ENCODE data around the gene BHMT2. TPM values are rescaled to one million over a fixed set of nuclear protein-coding genes. Genes with fewer than 3 reads are reported as not detected.

BHMT2 gene
- total RNA-seq, 1 donor from 2014 or later = not detected

- no peak overlapping the region for H3K9ac ChIP-seq (ENCODE audit: low read length)
- H3K4me3 ChIP-seq (ENCODE audit: insufficient read depth, low read depth, low read length) = no peak overlapping the region
- peaks cover 4% of the 10 kb centered on the region for H3K4me1 ChIP-seq (ENCODE audit: insufficient read depth, low read length)
- peaks cover 2% of the 10 kb centered on the region for H3K4me1 Mint-ChIP-seq (ENCODE audit: low read depth, unreplicated experiment)
- H3K9me3 Mint-ChIP-seq (ENCODE audit: unreplicated experiment) = no peaks in the 10 kb centered on the region
- no peaks in the 10 kb centered on the region for H3K36me3 ChIP-seq (ENCODE audit: insufficient read depth, low read length)
- H2AFZ ChIP-seq (ENCODE audit: low read depth, low read length) = no peak overlapping the region
- H3K9me3 ChIP-seq (ENCODE audit: insufficient read depth, low read depth, low read length) = no peaks in the 10 kb centered on the region
- H3K27ac Mint-ChIP-seq (ENCODE audit: unreplicated experiment) = no peak overlapping the region
- H3K36me3 Mint-ChIP-seq (ENCODE audit: low read depth, unreplicated experiment) = no peaks in the 10 kb centered on the region
- H3K27me3 ChIP-seq (ENCODE audit: insufficient read depth, low read length) = no peaks in the 10 kb centered on the region
- H3K27ac ChIP-seq (ENCODE audit: low read depth, low read length) = no peak overlapping the region
- FAIRE-seq (no peak), DNase-seq (ENCODE audit: low read depth) (no peak)
- no peaks in the 10 kb centered on the region for H4K20me1 ChIP-seq (ENCODE audit: insufficient read depth, low read length)
- no peak overlapping the region for H3K4me3 Mint-ChIP-seq (ENCODE audit: unreplicated experiment)
- TF ChIP-seq, protein P1, sequence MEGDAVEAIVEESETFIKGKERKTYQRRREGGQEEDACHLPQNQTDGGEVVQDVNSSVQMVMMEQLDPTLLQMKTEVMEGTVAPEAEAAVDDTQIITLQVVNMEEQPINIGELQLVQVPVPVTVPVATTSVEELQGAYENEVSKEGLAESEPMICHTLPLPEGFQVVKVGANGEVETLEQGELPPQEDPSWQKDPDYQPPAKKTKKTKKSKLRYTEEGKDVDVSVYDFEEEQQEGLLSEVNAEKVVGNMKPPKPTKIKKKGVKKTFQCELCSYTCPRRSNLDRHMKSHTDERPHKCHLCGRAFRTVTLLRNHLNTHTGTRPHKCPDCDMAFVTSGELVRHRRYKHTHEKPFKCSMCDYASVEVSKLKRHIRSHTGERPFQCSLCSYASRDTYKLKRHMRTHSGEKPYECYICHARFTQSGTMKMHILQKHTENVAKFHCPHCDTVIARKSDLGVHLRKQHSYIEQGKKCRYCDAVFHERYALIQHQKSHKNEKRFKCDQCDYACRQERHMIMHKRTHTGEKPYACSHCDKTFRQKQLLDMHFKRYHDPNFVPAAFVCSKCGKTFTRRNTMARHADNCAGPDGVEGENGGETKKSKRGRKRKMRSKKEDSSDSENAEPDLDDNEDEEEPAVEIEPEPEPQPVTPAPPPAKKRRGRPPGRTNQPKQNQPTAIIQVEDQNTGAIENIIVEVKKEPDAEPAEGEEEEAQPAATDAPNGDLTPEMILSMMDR (IDR thresholded peaks at IDR 0.05; ENCODE audit: insufficient read depth, low read depth, low read length) = no peak
- no peak for TF ChIP-seq EZH2 (IDR thresholded peaks at IDR 0.05; ENCODE audit: insufficient read depth, low read length)
- no peak overlapping the region for H3K4me2 ChIP-seq (ENCODE audit: low read length)
- H3K27me3 Mint-ChIP-seq (ENCODE audit: low read depth, unreplicated experiment) = peaks cover 4% of the 10 kb centered on the region
- no peaks in the 10 kb centered on the region for H3K79me2 ChIP-seq (ENCODE audit: insufficient read depth, low read length)
Observed at GRCh38 chr5:79130781-79131180, 61.2 kb downstream of the BHMT2 start.

- no peaks in the 10 kb centered on the region for H3K9me3 Mint-ChIP-seq (ENCODE audit: unreplicated experiment)
- DNase-seq (ENCODE audit: low read depth) = peak; percentile 8
- Histone ChIP-seq H3K27ac (ENCODE audit: low read depth, low read length) (no peak overlapping the region), H3K9ac (ENCODE audit: low read length) (peak overlapping the region; percentile 75), H3K4me1 (ENCODE audit: insufficient read depth, low read length) (peaks cover 4% of the 10 kb centered on the region), H3K79me2 (ENCODE audit: insufficient read depth, low read length) (no peaks in the 10 kb centered on the region), H2AFZ (ENCODE audit: low read depth, low read length) (peak overlapping the region; percentile 42), H3K4me3 (ENCODE audit: insufficient read depth, low read depth, low read length) (peak overlapping the region; percentile 46), H3K27me3 (ENCODE audit: insufficient read depth, low read length) (no peaks in the 10 kb centered on the region), H3K36me3 (ENCODE audit: insufficient read depth, low read length) (no peaks in the 10 kb centered on the region), H3K4me2 (ENCODE audit: low read length) (peak overlapping the region; percentile 90), H3K9me3 (ENCODE audit: insufficient read depth, low read depth, low read length) (no peaks in the 10 kb centered on the region), H4K20me1 (ENCODE audit: insufficient read depth, low read length) (no peaks in the 10 kb centered on the region)
- H3K4me3 Mint-ChIP-seq (ENCODE audit: unreplicated experiment) = peak overlapping the region; percentile 71
- peak overlapping the region; percentile 13 for H3K27ac Mint-ChIP-seq (ENCODE audit: unreplicated experiment)
- H3K27me3 Mint-ChIP-seq (ENCODE audit: low read depth, unreplicated experiment) = peaks cover 4% of the 10 kb centered on the region
- peaks cover 2% of the 10 kb centered on the region for H3K4me1 Mint-ChIP-seq (ENCODE audit: low read depth, unreplicated experiment)
- FAIRE-seq = peak; percentile 55
- H3K36me3 Mint-ChIP-seq (ENCODE audit: low read depth, unreplicated experiment) = no peaks in the 10 kb centered on the region
- no peak for TF ChIP-seq EZH2 (IDR thresholded peaks at IDR 0.05; ENCODE audit: insufficient read depth, low read length)
- TF ChIP-seq, protein P1 (IDR thresholded peaks at IDR 0.05; ENCODE audit: insufficient read depth, low read depth, low read length) = peak; percentile 33
Observed at GRCh38 chr5:79133121-79133656, 63.6 kb downstream of the BHMT2 start.

Data from astrocyte (in vitro differentiated cells and primary cell).